ENCODE results near the gene SMIM45.

SMIM45 gene

DNA sequence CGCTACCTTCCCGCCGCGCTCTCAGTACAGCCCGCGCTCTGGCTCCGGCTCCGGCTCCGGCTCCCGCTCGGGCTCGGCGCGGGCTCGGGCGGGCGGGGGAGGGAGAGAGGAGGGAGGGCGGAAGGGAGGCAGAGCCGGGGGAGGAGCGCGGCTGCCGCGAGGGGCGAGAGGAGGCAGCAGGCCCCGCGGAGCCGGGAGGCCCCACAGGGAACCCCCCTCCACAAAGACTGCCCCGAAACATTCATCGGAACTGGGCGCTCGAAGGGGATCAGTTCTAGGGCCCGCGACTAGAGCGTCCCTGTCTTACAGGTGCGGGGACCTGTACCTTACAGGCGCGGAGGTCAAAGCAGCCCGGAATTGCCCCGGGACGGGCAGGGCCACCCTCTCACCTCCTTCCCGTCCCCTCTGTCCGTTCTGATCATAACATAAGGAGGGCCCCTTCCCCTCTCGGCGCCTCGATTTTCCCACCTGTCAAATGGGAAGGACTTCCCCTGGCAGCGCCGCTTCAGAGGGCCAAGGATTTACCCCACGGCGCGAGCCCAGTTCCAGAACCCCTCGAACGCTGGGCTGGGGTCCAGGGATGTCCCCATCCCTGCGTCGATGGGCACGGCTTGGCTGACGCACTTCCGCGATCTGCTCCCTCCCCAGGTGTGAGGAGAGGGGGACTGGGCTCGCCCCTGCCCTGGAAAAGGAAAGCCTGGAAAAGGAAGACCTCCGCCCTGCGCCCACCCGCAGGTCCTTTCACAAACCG lies 36.7 kb upstream of the SMIM45 start, which contains the start of gene SHISA8:
TSS of gene SHISA8 (minus strand) at position 40 of the 751 bp plus-strand sequence. CDS start 407 bp downstream, outside the sequence.
- no peak for DNase-seq (ENCODE audit: low read depth in 2 of 3, low spot score in 1 of 3)

GRCh38 chr22:41915786-41916493 lies 36.0 kb upstream of the SMIM45 start:
- no peak for DNase-seq (ENCODE audit: low read depth in 2 of 3, low spot score in 1 of 3)

DNA sequence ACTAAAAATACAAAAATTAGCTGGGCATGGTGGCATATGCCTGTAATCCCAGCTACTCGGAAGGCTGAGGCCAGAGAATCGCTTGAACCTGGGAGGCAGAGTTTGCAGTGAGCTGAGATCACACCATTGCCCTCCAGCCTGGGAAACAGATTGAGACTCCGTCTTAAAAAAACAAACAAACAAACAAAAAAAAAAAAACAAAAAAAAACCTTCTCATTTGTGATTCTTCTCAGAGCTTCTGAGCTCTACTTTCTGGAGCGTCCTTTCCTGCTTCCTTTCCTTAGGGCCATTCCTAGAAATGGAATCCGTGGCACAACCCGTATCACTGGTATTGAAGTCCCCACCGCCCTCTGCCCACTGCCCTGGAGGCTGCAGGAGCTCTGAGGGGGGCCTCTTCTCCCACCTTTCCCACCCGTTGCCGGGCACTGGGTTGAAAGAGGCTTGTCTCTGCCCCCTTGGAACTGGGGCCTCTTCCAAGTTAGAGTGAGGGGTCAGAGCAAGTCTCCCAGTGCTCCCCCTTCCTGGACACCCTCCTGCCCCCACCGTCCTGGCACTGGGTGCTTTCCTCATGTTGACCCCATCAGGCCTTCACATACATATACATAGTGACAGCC lies 35.1 kb upstream of the SMIM45 start:
- DNase-seq (ENCODE audit: low read depth in 2 of 3, low spot score in 1 of 3) = no peak

DNA sequence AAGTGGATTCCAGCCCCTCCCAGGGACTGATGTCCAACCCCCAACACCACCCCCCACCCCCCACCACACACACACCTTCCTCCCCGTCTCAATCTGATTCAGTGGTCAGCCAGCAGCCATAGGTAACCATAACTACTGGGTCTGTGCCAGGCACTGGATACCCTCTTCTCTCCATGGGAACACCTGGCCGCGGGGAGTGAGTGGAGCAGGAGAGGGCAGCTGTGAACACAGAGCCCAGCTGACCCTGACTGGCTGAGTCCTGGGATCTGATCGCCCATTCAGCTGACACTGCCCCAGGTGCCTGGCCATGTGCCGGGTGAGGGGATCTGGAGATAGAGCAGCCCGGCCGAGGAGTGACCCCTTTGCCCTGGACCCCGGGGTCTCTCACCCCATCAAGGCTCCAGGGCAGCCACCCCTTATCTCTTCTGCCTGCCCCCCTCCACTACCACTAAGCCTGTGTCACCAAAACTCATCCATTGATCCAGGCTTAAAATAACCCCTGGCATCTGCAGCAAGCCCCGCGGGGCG lies 34.5 kb upstream of the SMIM45 start:
- DNase-seq (ENCODE audit: low read depth in 2 of 3, low spot score in 1 of 3) = no peak

GRCh38 chr22:41917903-41918791 lies 33.8 kb upstream of the SMIM45 start:
- DNase-seq (ENCODE audit: low read depth in 2 of 3, low spot score in 1 of 3) = no peak

- no peak for DNase-seq (ENCODE audit: low read depth in 2 of 3, low spot score in 1 of 3)
Observed at GRCh38 chr22:41919357-41920224, 32.4 kb upstream of the SMIM45 start.

- no peak for DNase-seq (ENCODE audit: low read depth in 2 of 3, low spot score in 1 of 3)
Observed at GRCh38 chr22:41920271-41920976, 31.5 kb upstream of the SMIM45 start.

- no peak for DNase-seq (ENCODE audit: low read depth in 2 of 3, low spot score in 1 of 3)
Observed at GRCh38 chr22:41922328-41922727, 29.6 kb upstream of the SMIM45 start.

GRCh38 chr22:41922940-41923594 lies 28.9 kb upstream of the SMIM45 start:
- DNase-seq (ENCODE audit: low read depth in 2 of 3, low spot score in 1 of 3) = no peak

DNA sequence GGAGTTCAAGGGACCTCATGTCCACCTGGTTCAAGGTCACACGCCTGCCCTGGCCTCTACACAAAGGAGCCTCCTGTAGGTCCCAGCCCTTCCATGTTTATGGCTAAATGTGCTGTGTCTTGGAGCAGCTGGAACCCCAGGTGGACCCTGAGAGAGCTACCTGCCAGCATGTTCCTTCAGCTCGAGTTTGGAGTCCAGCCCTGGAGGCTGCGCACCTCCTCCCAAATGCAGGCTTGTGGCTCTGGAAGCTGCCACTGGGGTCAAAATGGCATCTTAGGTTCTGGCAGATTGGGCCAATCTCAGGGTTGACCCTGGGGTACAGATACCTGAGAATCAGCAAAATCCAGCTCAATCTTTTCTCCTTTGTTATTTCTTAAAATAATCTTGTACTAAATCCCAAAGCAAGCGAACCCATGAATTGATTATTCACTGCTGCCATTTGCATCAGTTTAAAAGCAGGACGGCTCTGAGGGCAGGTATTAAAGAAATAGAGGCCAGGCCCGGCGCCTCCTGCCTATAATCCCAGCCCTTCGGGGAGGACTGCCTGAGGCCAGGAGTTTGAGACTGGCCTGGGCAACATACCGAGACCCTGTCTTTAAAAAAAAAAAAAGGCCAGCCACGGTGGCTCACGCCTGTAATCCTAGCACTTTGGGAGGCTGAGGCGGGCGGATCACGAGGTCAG lies 28.2 kb upstream of the SMIM45 start:
- no peak for DNase-seq (ENCODE audit: low read depth in 2 of 3, low spot score in 1 of 3)

- peak; percentile 51 to 69 (median 69) for DNase-seq (ENCODE audit: low read depth in 2 of 3, low spot score in 1 of 3)
Observed at GRCh38 chr22:41925783-41926460, 26.0 kb upstream of the SMIM45 start.

GRCh38 chr22:41927813-41928212 lies 24.1 kb upstream of the SMIM45 start:
- no peak for DNase-seq (ENCODE audit: low read depth in 2 of 3, low spot score in 1 of 3)

- DNase-seq (ENCODE audit: low read depth in 2 of 3, low spot score in 1 of 3) = no peak
Observed at GRCh38 chr22:41928593-41929417, 23.1 kb upstream of the SMIM45 start.

GRCh38 chr22:41929418-41929810 lies 22.5 kb upstream of the SMIM45 start:
- no peak for DNase-seq (ENCODE audit: low read depth in 2 of 3, low spot score in 1 of 3)

DNA sequence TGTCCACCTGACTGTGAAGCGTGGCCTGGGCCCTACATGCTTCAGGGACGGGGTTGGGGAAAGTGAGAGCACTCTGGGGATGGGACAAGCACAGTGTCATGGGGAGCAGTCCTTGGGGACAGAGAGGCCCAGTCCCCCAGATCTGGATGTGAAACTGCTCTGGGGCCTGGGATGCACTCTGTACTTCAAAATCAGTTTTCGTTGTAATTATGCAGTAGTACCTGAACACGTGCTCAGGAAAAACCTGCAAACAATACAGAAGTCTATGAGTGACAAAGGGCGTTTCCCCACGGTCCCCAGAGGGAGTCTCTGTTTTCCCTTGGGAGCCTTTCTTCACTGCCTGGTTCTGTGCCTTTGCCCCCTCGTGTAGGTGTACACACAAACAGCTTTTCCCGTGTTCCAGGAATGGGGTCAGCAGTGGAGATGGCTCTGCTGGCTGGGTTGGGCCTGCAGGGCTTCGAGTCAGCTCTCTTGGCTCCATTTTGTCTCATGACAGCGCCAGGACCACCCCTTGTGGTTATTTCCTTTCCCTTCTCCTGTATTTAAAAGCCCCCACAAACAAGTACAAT lies 20.2 kb upstream of the SMIM45 start:
- no peak for DNase-seq (ENCODE audit: low read depth in 2 of 3, low spot score in 1 of 3)

DNA sequence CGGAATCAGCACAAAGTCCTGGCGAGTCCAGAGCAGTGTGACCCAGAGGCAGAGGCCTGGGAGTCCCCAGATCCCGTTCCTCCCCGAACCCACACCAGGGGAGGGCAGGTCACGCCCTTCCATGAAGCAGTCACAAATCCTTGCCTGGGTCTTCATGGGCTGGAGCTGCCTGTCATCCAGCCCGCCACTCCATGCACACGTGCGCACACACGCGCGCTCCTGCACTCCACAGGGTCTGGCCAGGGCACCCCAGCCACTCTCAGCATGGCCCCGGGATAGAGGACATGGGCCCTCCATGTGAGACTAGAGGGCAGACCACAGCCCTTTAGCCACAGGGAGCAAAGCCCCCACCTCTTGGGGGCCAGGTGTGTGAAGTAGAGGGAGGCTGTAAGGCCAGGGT lies 19.6 kb upstream of the SMIM45 start:
- no peak for DNase-seq (ENCODE audit: low read depth in 2 of 3, low spot score in 1 of 3)

Measured in stimulated activated CD4-positive, alpha-beta T cell treated with anti-CD3 and anti-CD28 coated beads, Interleukin-12 subunit alpha, Interleukin-12 subunit beta, amount 100 ng/mL, for 48 hours (primary cell).